K562 (cell line): ENCODE results near the gene MTOR. TPM values are rescaled to one million over a fixed set of nuclear protein-coding genes. Genes with fewer than 3 reads are reported as not detected.

ENCODE experiments used
- ATAC-seq: fragments of 200-7000 bp; cut with Tn5 transposase; 3 replicates; pipeline ENCODE4 v1.9.1; 2020; ENCODE audit warnings: moderate library complexity
- BruUV-seq: library from RNA; stranded (reverse); fragments of 400-500 nt; replicated peaks from 2 replicates; lab custom pipeline; 2021; lab: Mats Ljungman, UMichigan
- CTCF ChIA-PET: fragments of 300-600 bp; formaldehyde crosslinking; extraction: SDS; loops from one replicate; lab custom pipeline; 2021; ENCODE audit warnings: low intra/inter-chr PET ratio; lab: Yijun Ruan, JAX
- POLR2A ChIA-PET: fragments of 300-600, 350-650 bp; sonication (Branson Sonifier 250); formaldehyde crosslinking; extraction: SDS; loops from one replicate; lab custom pipeline; 2021; ENCODE audit warnings: antibody characterized with exemption, inconsistent platforms; lab: Yijun Ruan, JAX
- DNase-seq, 4 experiments: peaks; one replicate each; pipeline versions ENCODE4 v3.0.0 to v3.0.0-alpha.2; 2011 to 2018; ENCODE audit warnings: low spot score in 3 of 4, mixed read lengths in 3 of 4; ENCODE audit errors: extremely low read depth in 1 of 4
- FAIRE-seq: peaks from 2 replicates; lab custom pipeline; 2011; peaks lifted over from hg19 to GRCh38; lab: Jason Lieb, UNC
- H2AFZ ChIP-seq: 2 replicates; pipeline ENCODE4 v1.6.0; 2011; ENCODE audit warnings: low read depth, low read length, control low read depth, inconsistent platforms
- H3K27ac ChIP-seq: fragments of 200-600 bp; 3 replicates; pipeline ENCODE4 v1.8.0; 2011; ENCODE audit warnings: low read depth, mild to moderate bottlenecking, control low read depth, inconsistent platforms, low read length, moderate library complexity, mixed read lengths; ENCODE audit errors: extremely low read depth
- H3K27me3 ChIP-seq, 2 experiments: fragments of 300-600 bp in 1 of 2; 2 replicates in 1 of 2; 3 replicates in 1 of 2; pipeline versions ENCODE4 v1.6.0 to v1.8.0; 2011; ENCODE audit warnings: inconsistent platforms in 2 of 2, low read length in 2 of 2, mild to moderate bottlenecking in 1 of 2, mixed read lengths in 1 of 2, moderate library complexity in 1 of 2; ENCODE audit not compliant: control insufficient read depth in 2 of 2, insufficient read depth in 2 of 2
- H3K36me3 ChIP-seq: fragments of 300-600 bp; 3 replicates; pipeline ENCODE4 v1.8.0; 2011; ENCODE audit warnings: mild to moderate bottlenecking, low read length, inconsistent platforms; ENCODE audit not compliant: control insufficient read depth, insufficient read depth
- H3K4me1 ChIP-seq, 2 experiments: fragments of 200-600 bp in 1 of 2; replicated peaks in 1 of 2; 2 replicates in 1 of 2; 3 replicates in 1 of 2; pipeline versions ENCODE4 v1.5.1 to v1.8.0; 2011; ENCODE audit warnings: inconsistent platforms in 2 of 2, low read length in 2 of 2, mild to moderate bottlenecking in 1 of 2, mixed read lengths in 1 of 2, moderate library complexity in 1 of 2; ENCODE audit not compliant: control insufficient read depth in 2 of 2, insufficient read depth in 2 of 2
- H3K4me2 ChIP-seq: 2 replicates; pipeline ENCODE4 v1.6.1; 2011; ENCODE audit warnings: low read length, control low read depth, inconsistent platforms, mixed read lengths; ENCODE audit not compliant: insufficient read depth
- H3K4me3 ChIP-seq: fragments of 200-600 bp; sonication (generic), shearing (Covaris generic); 2 replicates; pipeline ENCODE4 v1.5.1; 2016; ENCODE audit warnings: control low read depth, inconsistent platforms
- H3K79me2 ChIP-seq: fragments of 200-600 bp; 3 replicates; pipeline ENCODE4 v1.8.0; 2011; ENCODE audit warnings: low read length, inconsistent platforms; ENCODE audit not compliant: control insufficient read depth, insufficient read depth
- H3K9ac ChIP-seq, 2 experiments: 2 replicates each; pipeline versions ENCODE4 v1.6.0 to v1.6.1; 2011; ENCODE audit warnings: low read depth in 2 of 2, low read length in 2 of 2, control low read depth in 1 of 2, inconsistent platforms in 1 of 2, mild to moderate bottlenecking in 1 of 2, mixed read lengths in 1 of 2; ENCODE audit not compliant: insufficient read depth in 1 of 2
- H3K9me1 ChIP-seq: one replicate; pipeline ENCODE4 v1.6.0; 2011; ENCODE audit warnings: inconsistent platforms, mild to moderate bottlenecking, low read length, moderate library complexity; ENCODE audit not compliant: control insufficient read depth, insufficient read depth
- H3K9me3 ChIP-seq: replicated peaks from 2 replicates; pipeline ENCODE4 v1.5.1; 2011; ENCODE audit warnings: low read depth, low read length, inconsistent platforms; ENCODE audit not compliant: control insufficient read depth, insufficient read depth
- H4K20me1 ChIP-seq: replicated peaks from 2 replicates; pipeline ENCODE4 v1.6.1; 2011; ENCODE audit warnings: low read length, inconsistent platforms, mixed read lengths; ENCODE audit not compliant: control insufficient read depth, insufficient read depth
- BMI1 ChIP-seq: fragments of 150-350 bp; IDR thresholded peaks from 2 replicates; pipeline ENCODE4 v1.6.1; 2014; ENCODE audit warnings: low read length
- BRD4 ChIP-seq: fragments of 200-600 bp; sonication (generic); IDR thresholded peaks from 2 replicates; pipeline ENCODE4 v1.6.1; 2017; ENCODE audit warnings: inconsistent platforms
- CEBPB ChIP-seq: fragments of 450-650 bp; IDR thresholded peaks from 2 replicates; pipeline ENCODE4 v1.6.1; 2016; ENCODE audit warnings: missing genetic modification characterization, missing compliant biosample characterization
- CHCHD3 ChIP-seq: fragments of 250-450 bp; sonication (Bioruptor Pico); IDR thresholded peaks from 2 replicates; pipeline ENCODE4 v2.1.2; 2022; ENCODE audit warnings: mild to moderate bottlenecking
- DACH1 ChIP-seq: fragments of 450-650 bp; IDR thresholded peaks from 2 replicates; pipeline ENCODE4 v1.6.1; 2018; ENCODE audit not compliant: partially characterized antibody
- ETS2 ChIP-seq: IDR thresholded peaks from 2 replicates; pipeline ENCODE4 v1.6.1; 2016; ENCODE audit warnings: borderline replicate concordance, missing genetic modification characterization, mild to moderate bottlenecking, moderate library complexity, missing compliant biosample characterization; ENCODE audit not compliant: poor library complexity, severe bottlenecking
- FOXO4 ChIP-seq: fragments of 450-650 bp; formaldehyde crosslinking; IDR thresholded peaks from 2 replicates; pipeline ENCODE4 v1.4.0; 2020; ENCODE audit warnings: mild to moderate bottlenecking, moderate library complexity
- PTBP1 ChIP-seq: fragments of 200-400 bp; formaldehyde crosslinking; IDR thresholded peaks from 2 replicates; pipeline ENCODE4 v1.6.1; 2017; ENCODE audit warnings: low read depth, low read length
- RBM14 ChIP-seq: fragments of 200-400 bp; formaldehyde crosslinking; IDR thresholded peaks from 2 replicates; pipeline ENCODE4 v1.6.1; 2018; ENCODE audit warnings: low read depth, mild to moderate bottlenecking, low read length, moderate library complexity, borderline replicate concordance; ENCODE audit not compliant: insufficient read depth
- SMAD4 ChIP-seq: fragments of 250-450 bp; sonication (Bioruptor Pico); conservative IDR thresholded peaks from 2 replicates; pipeline ENCODE4 v1.8.0; 2021; ENCODE audit warnings: inconsistent platforms, mild to moderate bottlenecking, moderate library complexity
- SOX6 ChIP-seq: fragments of 450-650 bp; IDR thresholded peaks from 2 replicates; pipeline ENCODE4 v1.6.1; 2014; ENCODE audit warnings: mild to moderate bottlenecking
- TSC22D4 ChIP-seq: fragments of 450-650 bp; IDR thresholded peaks from 2 replicates; pipeline ENCODE4 v1.6.1; 2016; ENCODE audit warnings: missing genetic modification characterization, missing biosample characterization, control low read depth
- ZNF165 ChIP-seq: fragments of 250-450 bp; sonication (Bioruptor Pico); IDR thresholded peaks from 2 replicates; pipeline ENCODE4 v1.4.0; 2020; ENCODE audit warnings: borderline replicate concordance
- ZNF174 ChIP-seq: fragments of 250-450 bp; sonication (Bioruptor Pico); IDR thresholded peaks from 2 replicates; pipeline ENCODE4 v1.4.0; 2020; ENCODE audit warnings: mild to moderate bottlenecking
- ZNF398 ChIP-seq: fragments of 250-450 bp; sonication (Bioruptor Pico); IDR thresholded peaks from 2 replicates; pipeline ENCODE4 v1.8.0; 2021; ENCODE audit warnings: moderate library complexity, mild to moderate bottlenecking, inconsistent platforms
- ZNF583 ChIP-seq: fragments of 250-450 bp; sonication (Bioruptor Pico); IDR thresholded peaks from 2 replicates; pipeline ENCODE4 v1.4.0; 2020
- WGBS: fragments of 100-300 bp; shearing (Covaris generic); methylation state at CpG from one replicate; pipeline ENCODE4 v1.1.6; 2016; ENCODE audit warnings: low coverage, mixed read lengths; ENCODE audit not compliant: insufficient coverage; ENCODE audit errors: missing lambda C conversion rate; 5-methylcytosine and 5-hydroxymethylcytosine counted together
- in situ Hi-C: fragments of 300-500 bp; cut with MboI; formaldehyde crosslinking; loops from 4 replicates; pipeline ENCODE4 v1.15.0; 2018; ENCODE audit warnings: inconsistent platforms, mixed read lengths
- intact Hi-C: fragments of 100-400 bp; cut with micrococcal nuclease; formaldehyde crosslinking; loops from 2 replicates; pipeline ENCODE4 v1.14.2; 2022
- polyA plus RNA-seq, 8 experiments: library from polyadenylated mRNA; depleted of rRNA in 4 of 8; stranded (reverse) in 5 of 8; unstranded in 3 of 8; fragments of >200 nt; fragmentation: Nextera tagmentation in 2 of 8; fragmentation: Illumina TruSeq in 1 of 8; extraction: Ambion mirVana in 2 of 8; extraction: Trizol in 1 of 8; gene quantifications; 2 replicates each; pipeline versions ENCODE4 v1.2.1 to v1.2.3, GENCODE V29; 2011 to 2014; ENCODE audit warnings: inconsistent platforms in 1 of 8, missing spikeins in 1 of 8
- total RNA-seq, 7 experiments: library from RNA; depleted of rRNA in 6 of 7; stranded (reverse); fragments of >200 nt in 6 of 7; fragmentation: Illumina TruSeq in 2 of 7; extraction: Trizol in 2 of 7; gene quantifications; 2 replicates each; pipeline versions ENCODE4 v1.2.1 to v1.2.3, GENCODE V29; 2011 to 2021; ENCODE audit warnings: low replicate concordance in 1 of 7

MTOR gene
- total and polyA plus RNA-seq, 9 of the 15 experiments (the other 6 are each of a cell fraction or from before 2014, with no cell fraction given): 11.4 to 71.4 (median 52.2) TPM

GRCh38 chr1:11147197-11147770 is 115.1 kb downstream of the MTOR start:
- peaks cover 93% of the 10 kb centered on the region for H3K36me3 ChIP-seq
- H3K9me1 ChIP-seq: peaks cover 3% of the 10 kb centered on the region
- intact Hi-C loops (no loop called here), in situ Hi-C loops (no loop called here)
- CTCF ChIA-PET: no interaction called here
- POLR2A ChIA-PET: interaction anchor here (0.6 to 2.0 kb wide), 4 partner anchors 11 to 64 kb away, joined by 3 to 7 read pairs (median 3); no protein-coding TSS in a partner anchor
- FAIRE-seq: no peak
- H2AFZ ChIP-seq: no peak overlapping the region
- BruUV-seq: no TSS peak
- H3K4me1 ChIP-seq: no peaks in the 10 kb centered on the region
- H3K27me3 ChIP-seq: no peaks in the 10 kb centered on the region
- no peaks in the 10 kb centered on the region for H4K20me1 ChIP-seq
- H3K9me3 ChIP-seq: no peaks in the 10 kb centered on the region
- no peak overlapping the region for H3K4me3 ChIP-seq
- no peaks in the 10 kb centered on the region for H3K79me2 ChIP-seq
- DNase-seq: no peak
- 88% methylated on average over 4 of the region's 4 CpGs for WGBS
- ATAC-seq: no peak
- no peak overlapping the region for H3K9ac ChIP-seq
- H3K27ac ChIP-seq: no peak overlapping the region
- H3K4me2 ChIP-seq: no peak overlapping the region
- TF ChIP-seq PTBP1: no peak
- TF ChIP-seq FOXO4 (CRISPR knock-in tag): no peak
- no peak for TF ChIP-seq DACH1
- no peak for TF ChIP-seq SMAD4 (CRISPR knock-in tag)
- no peak for TF ChIP-seq ETS2 (tag)
- TF ChIP-seq CHCHD3: no peak
- TF ChIP-seq ZNF165 (CRISPR knock-in tag): no peak
- no peak for TF ChIP-seq ZNF583 (CRISPR knock-in tag)
- TF ChIP-seq BRD4: no peak
- no peak for TF ChIP-seq SOX6
- no peak for TF ChIP-seq CEBPB (tag)
- no peak for TF ChIP-seq ZNF398 (CRISPR knock-in tag)
- no peak for TF ChIP-seq ZNF174
- TF ChIP-seq TSC22D4: no peak
- TF ChIP-seq RBM14: no peak
- TF ChIP-seq BMI1: no peak
